NCI-H748 (cell line): ENCODE data around the gene CRPPA.

Experiments used
- DNase-seq: peaks from one replicate; lab custom pipeline; 2025; ENCODE audit not compliant: unreplicated experiment; lab: John Stamatoyannopoulos, UW

The CRPPA gene

GRCh38 chr7:16423761-16424160, 2.4 kb upstream of the CRPPA start:
- DNase-seq = no peak

GRCh38 chr7:16422917-16423316, 1.6 kb upstream of the CRPPA start:
- peak; percentile 16 for DNase-seq

GRCh38 chr7:16422103-16422435, 731 bp upstream of the CRPPA start:
- no peak for DNase-seq

GRCh38 chr7:16420649-16421332, 547 bp downstream of the CRPPA start:
- peak; percentile 95 for DNase-seq

GRCh38 chr7:16420329-16420648, 1.0 kb downstream of the CRPPA start:
- DNase-seq = no peak

- DNase-seq = no peak
Measured at GRCh38 chr7:16419859-16420258, 1.5 kb downstream of the CRPPA start.

GRCh38 chr7:16419126-16419525, 2.2 kb downstream of the CRPPA start:
- no peak for DNase-seq

- DNase-seq = no peak
Measured at GRCh38 chr7:16417906-16418305, 3.4 kb downstream of the CRPPA start.

- no peak for DNase-seq
Measured at GRCh38 chr7:16416289-16417282, 4.8 kb downstream of the CRPPA start.

- no peak for DNase-seq
Measured at GRCh38 chr7:16412274-16413254, 8.8 kb downstream of the CRPPA start.

- no peak for DNase-seq
Measured at GRCh38 chr7:16411391-16411790, 9.9 kb downstream of the CRPPA start.

GRCh38 chr7:16409777-16410176, 11.6 kb downstream of the CRPPA start:
- DNase-seq = no peak

- no peak for DNase-seq
Measured at GRCh38 chr7:16404636-16405035, 16.7 kb downstream of the CRPPA start.

GRCh38 chr7:16403475-16403874, 17.9 kb downstream of the CRPPA start:
- no peak for DNase-seq

- no peak for DNase-seq
Measured at GRCh38 chr7:16402940-16403339, 18.4 kb downstream of the CRPPA start.

GRCh38 chr7:16402091-16402490, 19.2 kb downstream of the CRPPA start:
- DNase-seq = no peak

- DNase-seq = no peak
Measured at GRCh38 chr7:16400893-16401275, 20.5 kb downstream of the CRPPA start.

GRCh38 chr7:16399916-16400892, 21.1 kb downstream of the CRPPA start:
- no peak for DNase-seq

- DNase-seq = no peak
Measured at GRCh38 chr7:16399265-16399831, 22.0 kb downstream of the CRPPA start.
